Astrocyte (in vitro differentiated cells and primary cell): ENCODE measurements around the gene BCAS2. TPM values are rescaled to one million over a fixed set of nuclear protein-coding genes. Genes with fewer than 3 reads are reported as not detected.

Experiments used
- DNase-seq: peaks from one replicate; pipeline ENCODE4 v3.0.0-alpha.2; 2010; ENCODE audit warnings: low read depth
- FAIRE-seq: peaks from 2 replicates; lab custom pipeline; 2011; peaks lifted over from hg19 to GRCh38; lab: Jason Lieb, UNC
- H2AFZ ChIP-seq: 2 replicates; pipeline ENCODE4 v1.6.0; 2012; ENCODE audit warnings: low read depth, low read length, inconsistent platforms
- H3K27ac ChIP-seq: 2 replicates; pipeline ENCODE4 v1.5.1; 2011; ENCODE audit warnings: low read depth, low read length, inconsistent platforms
- H3K27me3 ChIP-seq: 2 replicates; pipeline ENCODE4 v1.6.0; 2011; ENCODE audit warnings: low read length, inconsistent platforms; ENCODE audit not compliant: insufficient read depth
- H3K36me3 ChIP-seq: 2 replicates; pipeline ENCODE4 v1.5.1; 2011; ENCODE audit warnings: low read length, inconsistent platforms; ENCODE audit not compliant: insufficient read depth
- H3K4me1 ChIP-seq: 2 replicates; pipeline ENCODE4 v1.5.1; 2011; ENCODE audit warnings: low read length, inconsistent platforms; ENCODE audit not compliant: insufficient read depth
- H3K4me2 ChIP-seq: 2 replicates; pipeline ENCODE4 v1.6.0; 2012; ENCODE audit warnings: low read length, inconsistent platforms
- H3K4me3 ChIP-seq: 2 replicates; pipeline ENCODE4 v1.5.1; 2011; ENCODE audit warnings: low read depth, mild to moderate bottlenecking, low read length, inconsistent platforms; ENCODE audit not compliant: insufficient read depth
- H3K79me2 ChIP-seq: 2 replicates; pipeline ENCODE4 v1.6.0; 2012; ENCODE audit warnings: mild to moderate bottlenecking, low read length, inconsistent platforms; ENCODE audit not compliant: insufficient read depth
- H3K9ac ChIP-seq: 2 replicates; pipeline ENCODE4 v1.6.0; 2012; ENCODE audit warnings: mild to moderate bottlenecking, low read length, inconsistent platforms
- H3K9me3 ChIP-seq: 2 replicates; pipeline ENCODE4 v1.5.1; 2012; ENCODE audit warnings: low read depth, mild to moderate bottlenecking, low read length, inconsistent platforms; ENCODE audit not compliant: insufficient read depth
- H4K20me1 ChIP-seq: 2 replicates; pipeline ENCODE4 v1.6.0; 2012; ENCODE audit warnings: low read length, inconsistent platforms; ENCODE audit not compliant: insufficient read depth
- H3K27ac Mint-ChIP-seq: one replicate; pipeline ENCODE4 v1.8.0; 2021; ENCODE audit warnings: mild to moderate bottlenecking, mixed read lengths; ENCODE audit not compliant: unreplicated experiment
- H3K27me3 Mint-ChIP-seq: one replicate; pipeline ENCODE4 v1.8.0; 2021; ENCODE audit warnings: low read depth, mixed read lengths; ENCODE audit not compliant: unreplicated experiment
- H3K36me3 Mint-ChIP-seq: one replicate; pipeline ENCODE4 v1.8.0; 2021; ENCODE audit warnings: low read depth, mixed read lengths; ENCODE audit not compliant: unreplicated experiment
- H3K4me1 Mint-ChIP-seq: one replicate; pipeline ENCODE4 v1.8.0; 2021; ENCODE audit warnings: low read depth, mixed read lengths; ENCODE audit not compliant: unreplicated experiment
- H3K4me3 Mint-ChIP-seq: one replicate; pipeline ENCODE4 v1.8.0; 2021; ENCODE audit warnings: mild to moderate bottlenecking, moderate library complexity, mixed read lengths; ENCODE audit not compliant: unreplicated experiment
- H3K9me3 Mint-ChIP-seq: one replicate; pipeline ENCODE4 v1.8.0; 2021; ENCODE audit warnings: mild to moderate bottlenecking, mixed read lengths; ENCODE audit not compliant: unreplicated experiment
- CTCF ChIP-seq: IDR thresholded peaks from 2 replicates; pipeline ENCODE4 v1.5.1; 2011; ENCODE audit warnings: low read depth, mild to moderate bottlenecking, inconsistent platforms, low read length, moderate library complexity; ENCODE audit not compliant: insufficient read depth
- EZH2 ChIP-seq: IDR thresholded peaks from 2 replicates; pipeline ENCODE4 v1.6.1; 2012; ENCODE audit warnings: mild to moderate bottlenecking, low read length, inconsistent platforms; ENCODE audit not compliant: insufficient read depth
- total RNA-seq: library from RNA; stranded (reverse); gene quantifications from 2 replicates; pipeline ENCODE4 v1.2.1, GENCODE V29; 2021

The BCAS2 gene
- total RNA-seq, 1 donor from 2014 or later: 48.4 TPM

GRCh38 chr1:114522264-114522575, 59.2 kb downstream of the BCAS2 start:
- no peak overlapping the region for H3K4me3 Mint-ChIP-seq
- H3K4me1 Mint-ChIP-seq: peaks cover 12% of the 10 kb centered on the region
- H3K9me3 Mint-ChIP-seq: no peaks in the 10 kb centered on the region
- Histone ChIP-seq H3K79me2 (no peaks in the 10 kb centered on the region), H3K9ac (no peak overlapping the region), H4K20me1 (no peaks in the 10 kb centered on the region), H2AFZ (no peak overlapping the region), H3K4me1 (no peaks in the 10 kb centered on the region), H3K9me3 (no peaks in the 10 kb centered on the region), H3K4me3 (no peak overlapping the region), H3K27me3 (no peaks in the 10 kb centered on the region), H3K4me2 (no peak overlapping the region), H3K36me3 (no peaks in the 10 kb centered on the region), H3K27ac (no peak overlapping the region)
- H3K27ac Mint-ChIP-seq: peak overlapping the region; percentile 38
- FAIRE-seq (no peak), DNase-seq (peak; percentile 10)
- TF ChIP-seq EZH2: no peak
- TF ChIP-seq CTCF: no peak
- H3K36me3 Mint-ChIP-seq: no peaks in the 10 kb centered on the region
- H3K27me3 Mint-ChIP-seq: no peaks in the 10 kb centered on the region

GRCh38 chr1:114521396-114522263, 59.8 kb downstream of the BCAS2 start:
- TF ChIP-seq CTCF (no peak), EZH2 (no peak)
- DNase-seq (no peak), FAIRE-seq (no peak)
- H3K36me3 Mint-ChIP-seq: no peaks in the 10 kb centered on the region
- Histone ChIP-seq H4K20me1 (no peaks in the 10 kb centered on the region), H3K27ac (no peak overlapping the region), H3K9ac (no peak overlapping the region), H3K4me1 (no peaks in the 10 kb centered on the region), H3K36me3 (no peaks in the 10 kb centered on the region), H3K4me3 (no peak overlapping the region), H3K9me3 (no peaks in the 10 kb centered on the region), H3K4me2 (no peak overlapping the region), H3K27me3 (no peaks in the 10 kb centered on the region), H2AFZ (no peak overlapping the region), H3K79me2 (no peaks in the 10 kb centered on the region)
- peaks cover 12% of the 10 kb centered on the region for H3K4me1 Mint-ChIP-seq
- no peaks in the 10 kb centered on the region for H3K27me3 Mint-ChIP-seq
- H3K9me3 Mint-ChIP-seq: no peaks in the 10 kb centered on the region
- H3K4me3 Mint-ChIP-seq: no peak overlapping the region
- H3K27ac Mint-ChIP-seq: peak overlapping the region; percentile 38

Other genes starting within 250 kb of the BCAS2 start
- gene TRIM33, start 70.4 kb downstream of the BCAS2 start, total RNA-seq: 28.1 and 31.8 TPM in 2 replicates
- 2.8 and 3.2 TPM in 2 replicates for gene DENND2C, start 88.4 kb upstream of the BCAS2 start, total RNA-seq
- gene AMPD1, start 113.9 kb upstream of the BCAS2 start, total RNA-seq: not detected in 2 replicates
- gene NRAS, start 135.2 kb upstream of the BCAS2 start, total RNA-seq: 59.1 and 63.8 TPM in 2 replicates
- 562 and 635 TPM in 2 replicates for gene CSDE1, start 176.4 kb upstream of the BCAS2 start, total RNA-seq
- 62.0 and 64.2 TPM in 2 replicates for gene SIKE1, start 199.1 kb upstream of the BCAS2 start, total RNA-seq